ENCODE measurements around the gene SESTD1. TPM values are rescaled to one million over a fixed set of nuclear protein-coding genes. Genes with fewer than 3 reads are reported as not detected.

Gene SESTD1
- total and polyA plus RNA-seq, 2 donors (not counting 1 experiment from before 2014, with no cell fraction given): 16.8 to 51.9 TPM

DNA sequence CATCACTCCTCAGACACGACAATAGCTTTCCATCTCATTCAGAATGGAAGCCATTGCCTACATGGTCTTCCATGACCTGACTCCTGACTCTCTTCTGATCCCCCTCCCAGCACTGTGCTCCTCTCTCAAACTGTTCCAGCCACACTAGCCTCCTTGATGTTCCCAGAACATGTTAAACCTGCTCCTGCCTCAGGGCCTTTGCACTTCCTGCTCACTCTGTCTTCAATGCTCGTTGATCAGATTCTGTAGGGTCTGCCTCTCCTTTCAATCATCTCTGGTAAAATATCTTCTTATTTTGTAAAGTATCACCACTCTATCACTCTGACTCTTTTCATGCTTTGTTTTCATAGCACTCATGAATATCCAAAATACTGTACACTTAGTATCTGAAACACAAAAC is 84.9 kb downstream of the SESTD1 start:
- Histone ChIP-seq H3K27me3 (ENCODE audit: control insufficient read depth, insufficient read depth, low read length) (no peaks in the 10 kb centered on the region), H3K4me3 (replicated peaks in 1 of 4; ENCODE audit: control extremely low read depth in 1 of 4, insufficient read depth in 1 of 4, low read depth in 3 of 4, low read length in 4 of 4) (no peak overlapping the region), H2AFZ (ENCODE audit: low read length) (no peak overlapping the region), H3K36me3 (ENCODE audit: control insufficient read depth, insufficient read depth, low read length) (no peaks in the 10 kb centered on the region), H3K4me1 (ENCODE audit: control insufficient read depth, extremely low read depth, insufficient read depth, low read length) (no peaks in the 10 kb centered on the region), H3K9me3 (ENCODE audit: control insufficient read depth, insufficient read depth, low read depth, low read length) (no peaks in the 10 kb centered on the region), H3K27ac (ENCODE audit: insufficient read depth, low read length) (no peak overlapping the region), H3K4me2 (ENCODE audit: extremely low read depth, insufficient read depth, low read length) (no peak overlapping the region), H3K9ac (ENCODE audit: insufficient read depth, low read length) (no peak overlapping the region), H4K20me1 (ENCODE audit: control insufficient read depth, extremely low read depth, insufficient read depth, low read length) (no peaks in the 10 kb centered on the region), H3K79me2 (ENCODE audit: control insufficient read depth, insufficient read depth, low read length) (no peaks in the 10 kb centered on the region)
- TF ChIP-seq EZH2 (IDR thresholded peaks at IDR 0.05; ENCODE audit: low read length, missing control alignments): no peak
- TF ChIP-seq, protein P1, sequence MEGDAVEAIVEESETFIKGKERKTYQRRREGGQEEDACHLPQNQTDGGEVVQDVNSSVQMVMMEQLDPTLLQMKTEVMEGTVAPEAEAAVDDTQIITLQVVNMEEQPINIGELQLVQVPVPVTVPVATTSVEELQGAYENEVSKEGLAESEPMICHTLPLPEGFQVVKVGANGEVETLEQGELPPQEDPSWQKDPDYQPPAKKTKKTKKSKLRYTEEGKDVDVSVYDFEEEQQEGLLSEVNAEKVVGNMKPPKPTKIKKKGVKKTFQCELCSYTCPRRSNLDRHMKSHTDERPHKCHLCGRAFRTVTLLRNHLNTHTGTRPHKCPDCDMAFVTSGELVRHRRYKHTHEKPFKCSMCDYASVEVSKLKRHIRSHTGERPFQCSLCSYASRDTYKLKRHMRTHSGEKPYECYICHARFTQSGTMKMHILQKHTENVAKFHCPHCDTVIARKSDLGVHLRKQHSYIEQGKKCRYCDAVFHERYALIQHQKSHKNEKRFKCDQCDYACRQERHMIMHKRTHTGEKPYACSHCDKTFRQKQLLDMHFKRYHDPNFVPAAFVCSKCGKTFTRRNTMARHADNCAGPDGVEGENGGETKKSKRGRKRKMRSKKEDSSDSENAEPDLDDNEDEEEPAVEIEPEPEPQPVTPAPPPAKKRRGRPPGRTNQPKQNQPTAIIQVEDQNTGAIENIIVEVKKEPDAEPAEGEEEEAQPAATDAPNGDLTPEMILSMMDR (conservative IDR thresholded peaks at IDR 0.05 in 1 of 2, IDR thresholded peaks at IDR 0.05 in 1 of 2; ENCODE audit: low read depth in 1 of 2, low read length in 2 of 2): no peak
- DNase-seq (ENCODE audit: low read depth in 2 of 2): no peak

DNA sequence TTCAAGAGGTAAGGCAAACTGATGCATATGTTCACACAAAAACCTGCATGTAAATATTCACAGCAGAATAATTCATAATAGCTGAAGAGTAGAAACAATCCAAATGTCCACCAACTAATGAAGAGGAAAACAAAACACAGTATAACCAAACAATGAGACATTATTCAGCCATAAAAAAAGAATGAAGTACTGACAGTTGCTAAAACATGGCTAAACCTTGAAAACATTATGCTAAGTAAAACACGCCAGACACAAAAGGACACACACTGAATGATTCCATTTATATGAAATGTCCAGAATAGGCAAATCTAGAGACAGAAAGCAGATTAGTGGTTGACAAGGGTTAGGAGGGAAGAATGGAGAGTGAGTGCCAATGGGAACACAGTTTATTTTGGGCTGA is 86.9 kb downstream of the SESTD1 start:
- DNase-seq (ENCODE audit: low read depth in 2 of 2): no peak
- Histone ChIP-seq H3K4me1 (ENCODE audit: control insufficient read depth, extremely low read depth, insufficient read depth, low read length) (no peaks in the 10 kb centered on the region), H3K9me3 (ENCODE audit: control insufficient read depth, insufficient read depth, low read depth, low read length) (no peaks in the 10 kb centered on the region), H4K20me1 (ENCODE audit: control insufficient read depth, extremely low read depth, insufficient read depth, low read length) (no peaks in the 10 kb centered on the region), H3K4me3 (replicated peaks in 1 of 4; ENCODE audit: control extremely low read depth in 1 of 4, insufficient read depth in 1 of 4, low read depth in 3 of 4, low read length in 4 of 4) (no peak overlapping the region), H3K27ac (ENCODE audit: insufficient read depth, low read length) (no peak overlapping the region), H3K27me3 (ENCODE audit: control insufficient read depth, insufficient read depth, low read length) (no peaks in the 10 kb centered on the region), H3K36me3 (ENCODE audit: control insufficient read depth, insufficient read depth, low read length) (no peaks in the 10 kb centered on the region), H2AFZ (ENCODE audit: low read length) (no peak overlapping the region), H3K79me2 (ENCODE audit: control insufficient read depth, insufficient read depth, low read length) (no peaks in the 10 kb centered on the region), H3K9ac (ENCODE audit: insufficient read depth, low read length) (no peak overlapping the region), H3K4me2 (ENCODE audit: extremely low read depth, insufficient read depth, low read length) (no peak overlapping the region)
- TF ChIP-seq, protein P1 (conservative IDR thresholded peaks at IDR 0.05 in 1 of 2, IDR thresholded peaks at IDR 0.05 in 1 of 2; ENCODE audit: low read depth in 1 of 2, low read length in 2 of 2): no peak
- no peak for TF ChIP-seq EZH2 (IDR thresholded peaks at IDR 0.05; ENCODE audit: low read length, missing control alignments)

DNA sequence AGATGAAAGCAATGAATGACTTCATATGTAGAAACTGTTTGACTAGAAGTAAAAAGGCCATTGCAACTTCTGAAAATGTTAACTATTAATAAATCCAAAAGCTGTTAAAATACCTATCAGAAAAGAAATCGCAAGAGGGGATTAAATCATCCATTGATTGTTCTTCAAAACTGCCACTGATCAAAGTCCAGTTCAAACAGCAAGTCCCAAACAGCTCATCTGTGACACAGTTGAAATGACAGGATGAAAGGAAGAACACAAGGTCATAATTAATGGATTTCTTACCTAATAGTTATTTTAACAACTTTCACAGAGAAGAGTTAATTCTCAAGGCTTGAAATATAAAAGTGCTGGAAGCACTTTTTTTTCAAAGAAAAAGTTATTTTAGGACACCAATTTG is 90.4 kb downstream of the SESTD1 start:
- Histone ChIP-seq H3K9me3 (ENCODE audit: control insufficient read depth, insufficient read depth, low read depth, low read length) (no peaks in the 10 kb centered on the region), H3K27ac (ENCODE audit: insufficient read depth, low read length) (no peak overlapping the region), H3K79me2 (ENCODE audit: control insufficient read depth, insufficient read depth, low read length) (no peaks in the 10 kb centered on the region), H3K36me3 (ENCODE audit: control insufficient read depth, insufficient read depth, low read length) (no peaks in the 10 kb centered on the region), H2AFZ (ENCODE audit: low read length) (no peak overlapping the region), H4K20me1 (ENCODE audit: control insufficient read depth, extremely low read depth, insufficient read depth, low read length) (no peaks in the 10 kb centered on the region), H3K4me1 (ENCODE audit: control insufficient read depth, extremely low read depth, insufficient read depth, low read length) (no peaks in the 10 kb centered on the region), H3K4me2 (ENCODE audit: extremely low read depth, insufficient read depth, low read length) (no peak overlapping the region), H3K4me3 (replicated peaks in 1 of 4; ENCODE audit: control extremely low read depth in 1 of 4, insufficient read depth in 1 of 4, low read depth in 3 of 4, low read length in 4 of 4) (no peak overlapping the region), H3K9ac (ENCODE audit: insufficient read depth, low read length) (no peak overlapping the region), H3K27me3 (ENCODE audit: control insufficient read depth, insufficient read depth, low read length) (no peaks in the 10 kb centered on the region)
- no peak for DNase-seq (ENCODE audit: low read depth in 2 of 2)
- TF ChIP-seq EZH2 (IDR thresholded peaks at IDR 0.05; ENCODE audit: low read length, missing control alignments): no peak
- TF ChIP-seq, protein P1 (conservative IDR thresholded peaks at IDR 0.05 in 1 of 2, IDR thresholded peaks at IDR 0.05 in 1 of 2; ENCODE audit: low read depth in 1 of 2, low read length in 2 of 2): no peak

Data from fibroblast of lung (primary cell).